Right atrium auricular region (tissue), 2 donors: ENCODE results near the gene MTCL3.

ENCODE experiments used
- DNase-seq: peaks from one replicate; pipeline ENCODE4 v3.0.0-alpha.2; 2019; ENCODE audit warnings: low spot score
- H3K27ac ChIP-seq, 2 donors: fragments of 200-600 bp; sonication (generic); 1 replicate in 1 of 2; 2 replicates in 1 of 2; pipeline ENCODE4 v1.5.1; 2016 to 2019
- H3K27me3 ChIP-seq, 2 donors: fragments of 200-600 bp; sonication (generic); one replicate each; pipeline versions ENCODE4 v1.5.1 to v1.6.0; 2017 to 2019
- H3K36me3 ChIP-seq: fragments of 200-600 bp; sonication (generic); one replicate; pipeline ENCODE4 v1.5.1; 2016
- H3K4me1 ChIP-seq, 2 donors: fragments of 200-600 bp; sonication (generic); one replicate each; pipeline versions ENCODE4 v1.5.1 to v1.6.0; 2017 to 2019
- H3K4me3 ChIP-seq, 2 donors: fragments of 200-600 bp; sonication (generic); 1 replicate in 1 of 2; 2 replicates in 1 of 2; pipeline ENCODE4 v1.5.1; 2017 to 2019; ENCODE audit warnings: mild to moderate bottlenecking in 1 of 2, moderate library complexity in 1 of 2
- H3K9me3 ChIP-seq, 2 donors: fragments of 200-600 bp; sonication (generic); one replicate each; pipeline ENCODE4 v1.5.1; 2019
- CTCF ChIP-seq, 2 donors: fragments of 200-600 bp; sonication (generic); IDR thresholded peaks; one replicate each; pipeline ENCODE4 v1.5.1; 2019; ENCODE audit warnings: antibody characterized with exemption in 2 of 2

Gene MTCL3

GRCh38 chr6:127497410-127497809 is 21.7 kb downstream of the MTCL3 start:
- TF ChIP-seq CTCF (IDR thresholded peaks at IDR 0.05) = no peak
- no peaks in the 10 kb centered on the region for H3K4me1 ChIP-seq
- H3K27ac ChIP-seq = no peak overlapping the region
- no peak overlapping the region for H3K4me3 ChIP-seq
- no peaks in the 10 kb centered on the region for H3K27me3 ChIP-seq
- H3K9me3 ChIP-seq = no peaks in the 10 kb centered on the region
- DNase-seq = no peak
- H3K36me3 ChIP-seq = no peaks in the 10 kb centered on the region

- Histone ChIP-seq H3K36me3 (no peaks in the 10 kb centered on the region), H3K4me1 (no peaks in the 10 kb centered on the region), H3K4me3 (no peak overlapping the region), H3K27ac (no peak overlapping the region), H3K9me3 (no peaks in the 10 kb centered on the region), H3K27me3 (no peaks in the 10 kb centered on the region)
- no peak for DNase-seq
- no peak for TF ChIP-seq CTCF (IDR thresholded peaks at IDR 0.05)
Observed at GRCh38 chr6:127496471-127496870, 22.7 kb downstream of the MTCL3 start.

GRCh38 chr6:127494240-127494767 is 24.8 kb downstream of the MTCL3 start:
- Histone ChIP-seq H3K36me3 (no peaks in the 10 kb centered on the region), H3K4me3 (no peak overlapping the region), H3K27ac (no peak overlapping the region), H3K9me3 (no peaks in the 10 kb centered on the region), H3K4me1 (no peaks in the 10 kb centered on the region), H3K27me3 (no peaks in the 10 kb centered on the region)
- no peak for TF ChIP-seq CTCF (IDR thresholded peaks at IDR 0.05)
- DNase-seq = no peak

GRCh38 chr6:127489248-127489647 is 29.9 kb downstream of the MTCL3 start:
- TF ChIP-seq CTCF (IDR thresholded peaks at IDR 0.05) = no peak
- DNase-seq = no peak

GRCh38 chr6:127486934-127487333 is 32.2 kb downstream of the MTCL3 start:
- TF ChIP-seq CTCF (IDR thresholded peaks at IDR 0.05) = no peak
- H3K27me3 ChIP-seq = no peaks in the 10 kb centered on the region

More at GRCh38 chr6:127489248-127489647, 29.9 kb downstream of the MTCL3 start:
- Histone ChIP-seq H3K27ac (no peak overlapping the region), H3K4me3 (no peak overlapping the region), H3K36me3 (no peaks in the 10 kb centered on the region), H3K27me3 (no peaks in the 10 kb centered on the region), H3K9me3 (no peaks in the 10 kb centered on the region), H3K4me1 (no peaks in the 10 kb centered on the region)

GRCh38 chr6:127484212-127484863 is 34.8 kb downstream of the MTCL3 start:
- Histone ChIP-seq H3K27ac (no peak overlapping the region), H3K27me3 (no peaks in the 10 kb centered on the region), H3K4me1 (no peaks in the 10 kb centered on the region), H3K9me3 (no peaks in the 10 kb centered on the region), H3K4me3 (no peak overlapping the region), H3K36me3 (no peaks in the 10 kb centered on the region)
- DNase-seq = no peak
- no peak for TF ChIP-seq CTCF (IDR thresholded peaks at IDR 0.05)

More at GRCh38 chr6:127486934-127487333, 32.2 kb downstream of the MTCL3 start:
- no peak overlapping the region for H3K27ac ChIP-seq
- no peaks in the 10 kb centered on the region for H3K4me1 ChIP-seq
- no peak for DNase-seq
- H3K9me3 ChIP-seq = no peaks in the 10 kb centered on the region
- H3K4me3 ChIP-seq = no peak overlapping the region
- H3K36me3 ChIP-seq = no peaks in the 10 kb centered on the region
